Activated CD4-positive, alpha-beta T cell treated with anti-CD3 and anti-CD28 coated beads for 1 hour (primary cell): ENCODE data around the gene UCK2.

Experiments used
- DNase-seq: peaks from one replicate; pipeline ENCODE4 v3.0.0-alpha.2; 2020

The UCK2 gene

GRCh38 chr1:165856606-165857005 is 29.2 kb downstream of the UCK2 start:
- no peak for DNase-seq

DNA sequence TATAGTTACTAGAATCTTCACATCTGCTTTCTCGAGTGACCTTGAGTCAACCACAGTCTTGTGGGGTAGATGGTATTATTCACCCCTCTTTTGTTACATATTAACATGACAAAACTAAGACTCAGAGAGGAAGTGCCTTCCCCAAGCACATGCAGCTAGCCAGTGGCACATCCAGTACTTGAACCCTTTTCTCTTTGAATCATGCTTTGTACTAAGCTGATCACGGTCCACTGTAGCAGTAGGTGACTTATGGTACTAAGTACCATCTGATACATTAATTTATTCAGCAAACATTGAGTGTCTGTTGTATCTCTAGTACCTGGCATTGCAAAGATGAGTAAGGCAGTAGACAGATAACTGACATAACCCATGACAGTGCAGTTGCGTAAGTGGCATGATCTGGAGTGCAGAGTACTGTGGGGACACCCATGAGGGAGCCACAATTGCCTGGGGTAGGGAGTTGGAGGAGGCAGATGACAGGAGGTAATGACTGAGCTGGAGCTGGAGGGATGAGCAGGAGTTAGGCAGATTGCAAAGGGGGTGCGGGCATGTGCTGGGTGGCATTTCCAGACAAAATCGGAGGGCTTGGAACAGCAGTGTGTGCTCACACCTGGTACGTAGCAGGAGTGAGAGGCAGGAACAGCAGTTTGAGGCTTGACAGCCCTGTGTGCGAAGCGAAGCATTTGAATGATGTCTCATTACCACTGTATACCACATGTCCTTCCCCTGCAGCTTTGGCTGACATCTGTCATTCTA is 29.8 kb downstream of the UCK2 start:
- no peak for DNase-seq

- no peak for DNase-seq
Observed at GRCh38 chr1:165858364-165858823, 31.0 kb downstream of the UCK2 start.

DNA sequence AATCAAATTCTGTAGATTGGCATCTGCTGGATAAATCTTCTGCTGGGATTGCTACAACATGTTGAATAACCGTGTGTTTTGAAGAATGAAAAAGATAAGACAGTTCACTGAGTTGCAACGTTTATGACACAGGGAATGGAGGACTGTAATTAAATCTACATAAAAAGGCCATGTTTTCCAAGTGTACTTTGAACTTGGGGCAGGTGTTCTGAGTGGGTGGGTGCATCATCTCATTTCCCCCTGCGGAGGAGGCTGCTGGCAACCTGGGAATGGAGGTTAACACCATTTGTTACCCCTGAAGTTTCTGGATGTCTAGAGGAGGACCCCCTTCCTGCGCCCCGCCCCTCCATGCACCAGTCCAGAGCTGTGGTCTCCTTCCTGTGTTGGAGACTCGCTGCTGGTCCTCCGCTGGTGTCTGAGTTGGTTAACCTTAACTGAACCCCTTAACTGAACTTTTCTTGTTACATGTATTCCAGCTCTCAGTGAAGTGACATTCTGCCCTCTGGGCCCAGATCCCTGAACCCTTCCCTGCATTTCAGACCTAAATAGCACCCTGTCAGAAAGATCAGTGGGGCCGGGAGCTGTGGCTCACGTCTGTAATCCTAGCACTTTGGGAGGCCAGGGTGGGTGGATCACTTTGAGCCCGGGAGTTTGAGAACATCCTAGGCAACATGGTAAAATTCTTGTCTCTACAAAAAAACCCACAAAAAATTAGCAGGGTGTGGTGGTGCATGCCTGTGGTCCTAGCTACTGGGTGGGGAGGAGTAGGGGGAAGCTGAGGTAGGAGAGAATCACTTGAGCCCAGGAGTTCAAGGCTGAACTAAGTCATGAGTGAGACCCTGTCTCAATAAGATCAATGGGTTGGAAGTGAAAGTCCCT is 31.8 kb downstream of the UCK2 start:
- no peak for DNase-seq

GRCh38 chr1:165860065-165860464 is 32.7 kb downstream of the UCK2 start:
- no peak for DNase-seq

- DNase-seq: no peak
Observed at GRCh38 chr1:165861911-165862310, 34.5 kb downstream of the UCK2 start.

DNA sequence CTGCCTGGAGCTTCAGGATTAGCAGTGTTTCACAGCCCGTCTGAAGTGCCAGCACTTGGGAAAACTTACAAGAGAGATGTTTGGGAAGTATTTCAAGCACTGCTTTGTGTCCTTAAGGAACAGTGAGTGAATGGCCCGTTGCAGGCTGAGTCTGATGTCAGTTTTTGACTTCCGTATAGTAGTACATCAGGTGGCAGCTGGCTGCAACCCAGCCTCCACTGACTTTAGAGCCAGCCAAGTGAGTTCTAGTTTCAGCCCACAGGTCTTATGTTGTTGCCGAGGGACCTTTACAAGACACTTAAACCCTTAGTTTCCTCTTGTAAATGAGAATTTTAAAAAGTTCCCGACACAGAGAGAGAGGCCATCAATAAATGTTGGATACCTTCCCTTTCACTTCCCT is 35.0 kb downstream of the UCK2 start:
- no peak for DNase-seq

DNA sequence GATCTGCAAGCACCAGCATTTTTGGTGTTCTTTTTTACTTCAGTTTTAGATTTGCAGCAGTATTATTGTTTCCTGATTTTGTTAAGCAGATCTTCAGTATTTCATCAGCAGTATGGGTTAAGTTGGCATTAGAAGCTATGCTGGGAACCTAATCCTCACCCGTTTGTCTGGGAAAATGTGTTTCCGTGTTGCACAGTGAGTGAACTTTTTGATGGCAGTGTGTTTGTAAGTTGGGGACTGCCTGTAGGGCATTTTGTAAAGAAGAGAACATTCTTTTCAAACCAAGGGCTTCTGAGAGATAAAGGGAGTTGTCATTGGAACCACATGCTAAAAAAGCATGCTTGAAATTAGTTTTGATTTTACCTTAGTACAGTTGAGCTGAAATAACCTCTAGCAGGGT is 35.9 kb downstream of the UCK2 start:
- DNase-seq: no peak

DNA sequence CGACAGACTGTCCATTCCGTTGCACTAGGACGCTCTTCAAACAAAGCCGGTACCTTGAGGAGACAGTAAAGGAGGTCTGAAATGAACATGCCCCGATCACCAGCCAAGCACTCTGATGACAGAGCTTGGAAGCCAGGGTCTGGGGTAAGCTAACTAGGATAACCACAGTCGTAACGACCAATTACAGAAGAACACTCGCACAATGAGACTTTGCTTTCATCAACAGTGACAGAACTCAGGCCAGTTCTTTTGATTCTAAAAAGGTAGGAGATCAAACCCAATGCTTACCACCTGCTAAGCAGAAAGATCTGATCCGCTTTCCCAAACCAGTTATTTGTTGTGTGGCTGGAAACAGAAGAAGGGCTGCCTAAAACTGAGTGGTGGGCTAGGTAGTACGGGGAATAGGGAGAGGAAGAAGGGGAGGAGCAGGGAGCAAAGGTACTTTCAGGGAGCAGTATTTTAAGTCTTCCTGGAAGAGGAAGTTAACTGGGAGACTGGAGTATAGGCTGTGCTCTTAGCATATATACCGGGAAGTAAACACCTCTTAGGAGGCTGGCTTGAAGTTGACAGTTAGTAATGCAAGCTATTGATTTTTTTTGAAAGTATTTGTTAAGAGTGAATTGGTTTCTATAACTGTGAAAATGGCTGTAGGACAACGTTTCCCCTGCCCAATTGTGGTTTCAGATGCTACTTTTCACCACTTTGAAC is 38.4 kb downstream of the UCK2 start:
- no peak for DNase-seq

DNA sequence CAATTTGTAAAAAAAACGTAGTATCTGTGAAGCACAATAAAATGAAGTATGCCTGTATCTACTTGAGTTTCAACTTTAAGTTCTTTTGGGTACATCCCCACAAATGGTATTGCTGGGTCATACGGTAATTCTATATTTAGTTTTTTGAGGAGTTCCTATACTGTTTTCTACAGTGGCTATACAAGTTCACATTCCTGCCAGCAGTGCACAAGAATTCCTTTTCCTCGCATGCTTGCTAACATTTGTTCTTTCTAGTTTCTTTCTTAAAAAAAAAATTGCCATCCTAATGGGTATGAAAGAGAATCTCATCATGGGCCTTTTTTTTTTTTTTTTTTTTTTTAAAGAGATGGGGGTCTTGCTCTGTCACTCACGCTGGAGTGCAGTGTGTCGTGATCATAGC is 41.9 kb downstream of the UCK2 start:
- no peak for DNase-seq

GRCh38 chr1:165871311-165872067 is 44.1 kb downstream of the UCK2 start:
- DNase-seq: no peak

DNA sequence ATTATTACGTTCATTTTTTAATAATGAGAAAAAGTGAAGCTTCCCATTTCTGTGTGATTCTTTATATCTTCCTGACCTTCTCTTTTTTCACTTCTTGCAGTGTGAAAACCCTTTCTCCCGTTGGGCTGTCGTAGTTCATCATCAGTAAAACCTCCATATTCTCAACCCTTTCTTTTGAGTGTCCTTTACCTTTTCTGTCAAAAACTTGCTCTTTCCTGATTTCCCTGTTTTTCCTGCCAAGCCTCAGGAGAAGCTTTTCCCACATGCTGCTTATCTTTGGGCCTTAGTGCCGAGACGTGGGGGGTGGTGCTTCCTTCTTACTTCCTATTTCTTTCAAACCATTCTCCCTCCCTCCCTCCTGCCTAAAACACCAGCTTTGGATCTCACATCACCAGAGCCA is 46.1 kb downstream of the UCK2 start:
- no peak for DNase-seq

DNA sequence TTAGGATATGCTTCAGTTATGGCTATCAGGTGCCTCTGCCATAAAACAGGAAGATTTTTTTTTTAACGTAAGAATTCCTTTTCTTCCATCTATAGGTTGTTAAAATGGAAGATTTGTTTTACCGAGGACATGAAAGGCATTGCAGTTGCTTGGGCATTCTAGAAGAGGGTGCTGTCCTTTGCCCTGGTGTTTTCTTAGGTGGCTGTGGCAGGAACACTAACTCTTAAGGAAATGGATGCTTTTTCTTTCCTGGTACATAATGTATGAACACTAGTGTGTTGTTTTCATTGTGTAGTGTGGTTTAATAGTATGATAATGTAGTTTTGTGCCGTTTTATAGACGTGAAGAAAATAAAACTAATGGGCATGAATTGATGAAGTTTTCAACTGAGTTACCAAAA is 47.2 kb downstream of the UCK2 start:
- DNase-seq: no peak

- DNase-seq: no peak
Observed at GRCh38 chr1:165875171-165875570, 47.8 kb downstream of the UCK2 start.

- no peak for DNase-seq
Observed at GRCh38 chr1:165875604-165876003, 48.2 kb downstream of the UCK2 start.

DNA sequence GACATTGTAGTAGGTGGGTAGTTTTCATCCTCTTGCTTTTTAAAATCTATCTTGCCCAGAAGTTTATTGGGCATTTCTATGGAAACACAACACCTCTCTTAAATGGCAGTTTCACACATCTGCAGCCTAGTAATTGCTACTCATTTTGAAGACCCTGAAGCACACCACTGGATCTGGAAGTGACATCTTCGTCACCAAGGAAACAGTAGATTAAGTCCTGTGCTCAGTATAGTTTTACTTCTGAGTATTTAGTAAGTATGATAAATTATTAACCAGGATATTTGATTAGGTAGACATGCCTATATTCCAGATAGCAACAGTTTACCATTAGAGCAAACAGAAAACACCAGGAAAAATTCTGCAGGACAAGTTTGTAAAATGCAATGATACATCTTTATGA is 48.7 kb downstream of the UCK2 start:
- DNase-seq: no peak

DNA sequence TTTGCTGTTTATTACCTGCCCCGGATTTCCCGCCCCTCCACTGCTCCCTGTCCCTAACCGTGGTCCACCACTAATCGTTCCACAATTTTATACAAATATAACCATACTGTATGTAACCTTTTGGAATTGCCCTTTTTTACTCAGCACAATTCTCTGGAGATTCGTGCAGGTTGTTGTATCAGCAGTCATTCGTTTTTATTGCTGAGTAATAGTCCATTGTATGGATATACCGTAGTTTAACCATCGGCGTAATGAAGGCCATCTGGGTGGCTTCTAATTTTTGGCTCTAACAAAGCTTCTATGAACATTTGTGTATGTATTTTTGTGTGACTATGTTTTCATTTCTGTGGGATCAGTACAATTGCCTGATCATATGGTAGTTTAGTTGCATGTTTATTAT is 50.0 kb downstream of the UCK2 start:
- DNase-seq: no peak

DNA sequence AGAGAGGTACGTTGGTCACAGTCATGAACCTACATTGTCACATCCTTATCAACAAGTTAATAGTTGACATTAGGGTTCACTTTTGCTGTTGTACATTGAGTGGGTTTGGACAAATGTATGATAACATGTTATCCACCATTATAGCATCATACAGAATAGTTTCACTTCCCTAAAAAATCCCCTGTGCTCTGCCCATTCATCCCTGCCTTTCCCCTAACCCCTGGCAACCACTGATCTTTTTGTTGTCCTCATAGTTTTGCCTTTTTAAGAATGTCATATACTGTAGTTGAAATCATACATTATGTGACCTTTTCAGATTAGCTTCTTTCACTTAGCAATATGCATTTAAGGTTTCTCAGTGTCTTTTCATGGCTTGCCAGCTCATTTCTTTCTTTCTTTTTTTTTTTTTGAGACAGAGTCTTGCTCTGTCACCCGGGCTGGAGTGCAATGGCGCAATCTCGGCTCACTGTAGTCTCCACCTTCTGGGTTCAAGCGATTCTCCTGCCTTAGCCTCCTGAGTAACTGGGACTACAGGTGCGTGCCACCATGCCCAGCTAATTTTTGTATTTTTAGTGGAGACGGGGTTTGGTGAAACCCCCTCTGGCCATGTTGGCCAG is 50.6 kb downstream of the UCK2 start:
- no peak for DNase-seq

- DNase-seq: no peak
Observed at GRCh38 chr1:165879946-165880345, 52.5 kb downstream of the UCK2 start.

DNA sequence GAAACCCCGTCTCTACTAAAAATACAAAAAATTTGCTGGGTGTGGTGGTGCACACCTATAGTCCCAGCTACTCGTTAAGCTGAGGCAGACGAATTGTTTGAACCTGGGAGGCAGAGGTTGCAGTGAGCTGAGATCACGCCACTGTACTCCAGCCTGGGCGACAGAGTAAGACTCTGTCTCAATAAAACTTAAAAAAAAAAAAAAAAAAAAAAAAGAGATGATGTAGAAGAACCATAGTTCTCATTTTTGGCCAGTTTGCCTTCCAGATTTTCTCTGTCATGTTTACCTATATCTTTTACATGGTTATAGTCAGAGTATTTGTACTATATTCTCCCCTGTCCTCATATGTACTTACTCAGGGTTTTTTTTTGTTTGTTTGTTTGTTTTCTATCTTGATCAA is 53.6 kb downstream of the UCK2 start:
- DNase-seq: no peak

DNA sequence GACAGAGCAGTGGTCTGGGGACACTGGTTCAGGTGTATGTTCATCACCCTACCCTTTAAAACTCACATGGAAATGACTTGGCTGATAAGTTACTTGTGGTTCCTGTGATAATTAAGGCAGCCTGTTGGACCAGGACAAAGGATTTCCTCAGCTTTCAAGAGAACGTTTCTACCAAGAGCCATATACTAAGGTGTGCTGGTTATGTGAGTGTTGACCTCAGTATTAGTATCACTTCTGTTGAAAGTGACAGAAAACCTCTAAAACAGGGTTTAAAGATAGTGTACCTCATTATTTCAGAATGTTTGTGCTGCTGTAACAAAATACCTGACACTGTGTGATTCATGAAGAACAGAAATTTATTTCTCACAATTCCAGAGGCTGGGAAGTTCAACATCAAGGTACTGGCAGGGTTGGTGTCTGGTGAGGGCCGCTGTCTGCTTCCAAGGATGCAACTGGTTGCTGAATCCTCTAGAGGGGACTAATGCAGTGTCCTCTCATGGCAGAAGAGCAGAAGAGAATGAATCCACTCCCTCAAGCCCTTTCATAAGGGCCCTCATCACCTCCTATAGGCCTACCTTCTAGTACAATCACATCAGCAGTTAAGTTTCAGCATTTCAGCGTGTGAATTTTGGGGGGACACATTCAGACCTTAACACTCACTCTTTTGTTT is 54.9 kb downstream of the UCK2 start:
- no peak for DNase-seq

DNA sequence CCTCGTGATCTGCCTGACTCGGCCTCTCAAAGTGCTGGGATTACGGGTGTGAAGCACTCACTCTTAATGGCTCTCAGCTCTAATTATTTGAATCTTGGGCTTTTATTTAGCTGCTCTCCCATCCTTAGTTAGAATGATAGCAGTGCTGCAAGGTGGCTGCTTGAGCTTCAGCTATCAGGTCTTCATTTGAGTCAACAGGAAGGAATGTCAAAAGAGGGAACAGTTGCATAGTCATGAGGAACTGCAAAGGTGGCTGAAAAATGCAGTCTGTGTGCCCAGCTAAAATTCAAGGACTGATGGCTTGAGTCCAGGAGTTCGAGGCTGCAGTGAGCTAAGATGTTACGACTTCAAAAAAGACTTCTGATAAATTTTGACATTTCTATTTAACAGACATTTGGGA is 55.6 kb downstream of the UCK2 start:
- no peak for DNase-seq
